GM19023 (cell line): ENCODE measurements around the gene LZTR1.
A peak's percentile ranks its signal among the peaks of the same experiment; 100 is the strongest.

ENCODE experiments used
- ATAC-seq: cut with Tn5 transposase; IDR thresholded peaks from one replicate; pipeline ENCODE4 v1.9.1; 2021; ENCODE audit warnings: mild to moderate bottlenecking, moderate library complexity; ENCODE audit not compliant: unreplicated experiment

LZTR1 gene

GRCh38 chr22:21012446-21013407, 30.6 kb downstream of the LZTR1 start:
- ATAC-seq = no peak

GRCh38 chr22:21013657-21014201, 31.6 kb downstream of the LZTR1 start:
- ATAC-seq = peak; percentile 17

GRCh38 chr22:21014202-21014725, 32.2 kb downstream of the LZTR1 start:
- peak; percentile 89 for ATAC-seq

- ATAC-seq = no peak
Observed at GRCh38 chr22:21014726-21015465, 32.8 kb downstream of the LZTR1 start, which contains the start of gene P2RX6. Gene P2RX6, plus strand, starts transcription at chr22:21015165. Its CDS starts 10 bp downstream, at chr22:21015175.

DNA sequence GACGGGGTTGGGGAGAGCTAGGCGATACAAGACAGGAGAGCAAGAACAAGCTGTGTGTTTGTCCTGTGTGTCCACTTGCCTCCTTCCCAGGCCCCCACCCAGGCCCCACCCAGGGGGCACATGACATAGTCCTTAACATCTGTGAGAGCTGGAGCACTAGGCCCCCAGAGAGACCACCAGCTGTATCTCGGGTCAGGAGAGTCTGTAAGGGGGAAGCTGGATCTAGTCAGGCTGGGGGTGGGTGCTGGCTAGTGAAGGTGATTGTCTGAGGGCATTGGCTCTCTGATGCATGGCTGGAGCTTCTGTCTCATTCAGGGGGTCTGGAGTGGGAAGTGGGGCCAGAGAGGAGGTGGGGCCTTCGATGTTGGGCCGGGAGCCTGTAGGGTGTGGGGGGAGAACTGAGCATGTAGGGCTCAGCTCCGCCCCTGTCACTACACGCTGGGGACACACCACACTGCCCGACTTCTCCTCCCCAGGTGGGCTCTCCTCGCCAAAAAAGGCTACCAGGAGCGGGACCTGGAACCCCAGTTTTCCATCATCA, 33.4 kb downstream of the LZTR1 start:
- no peak for ATAC-seq

DNA sequence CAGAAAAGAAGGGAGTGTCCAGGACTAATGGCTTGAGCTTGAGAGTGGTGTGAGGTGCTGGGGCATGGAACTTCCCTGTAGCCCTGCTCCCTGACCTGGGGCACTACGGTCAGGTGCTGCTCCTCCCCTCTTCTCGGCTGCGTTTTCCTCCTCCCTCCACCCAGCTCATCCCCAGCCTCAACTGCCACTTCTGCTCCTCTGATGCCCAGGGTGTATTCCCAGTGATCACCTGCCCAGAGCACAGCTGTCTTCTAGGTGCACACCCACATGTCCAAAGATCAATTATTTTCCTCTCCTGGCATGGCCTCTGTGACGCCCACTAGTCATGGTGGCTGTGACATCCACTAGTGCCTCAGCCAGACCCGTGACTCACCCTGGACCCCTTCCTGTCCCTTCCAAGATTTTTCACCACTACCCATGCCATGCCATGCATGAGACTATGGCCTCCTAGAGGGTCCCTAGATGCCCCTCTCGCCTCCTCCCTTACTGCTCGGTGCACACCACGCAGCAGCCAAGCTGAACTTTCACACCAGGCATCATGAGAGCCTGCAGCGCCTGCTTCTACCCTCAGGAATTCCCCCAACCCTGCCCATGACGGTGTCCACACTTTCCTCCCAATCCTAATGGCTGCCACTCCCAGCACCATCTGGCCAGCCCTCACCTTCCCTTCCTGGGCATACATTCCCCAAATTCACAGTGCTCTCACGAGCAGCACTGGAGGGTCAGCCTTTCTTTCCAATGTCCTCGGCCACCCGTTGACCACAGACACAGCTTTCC, 34.7 kb downstream of the LZTR1 start:
- no peak for ATAC-seq

DNA sequence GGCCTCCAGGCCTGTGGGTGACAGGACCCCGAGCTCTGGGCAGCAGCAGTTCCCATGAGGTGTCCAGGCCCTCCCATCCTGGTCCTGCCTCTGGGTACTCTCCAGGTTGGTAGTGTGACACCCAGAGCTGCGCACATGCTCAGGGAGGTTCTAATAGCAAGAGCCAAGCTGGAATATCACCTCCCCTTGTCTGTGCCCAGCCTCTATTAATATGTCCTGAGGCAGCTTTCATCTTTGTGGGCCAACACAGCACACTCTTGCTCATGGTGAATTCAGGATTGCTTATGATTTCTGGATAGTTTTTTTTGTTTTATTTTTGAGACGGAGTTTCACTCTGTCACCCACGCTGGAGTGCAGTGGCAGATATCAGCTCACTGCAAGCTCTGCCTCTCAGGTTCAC, 36.2 kb downstream of the LZTR1 start:
- no peak for ATAC-seq

GRCh38 chr22:21020802-21021429, 38.8 kb downstream of the LZTR1 start:
- ATAC-seq = no peak

GRCh38 chr22:21022507-21022906, 40.4 kb downstream of the LZTR1 start:
- ATAC-seq = no peak

GRCh38 chr22:21022955-21023614, 41.0 kb downstream of the LZTR1 start:
- ATAC-seq = no peak

GRCh38 chr22:21025266-21025665, 43.2 kb downstream of the LZTR1 start:
- no peak for ATAC-seq

DNA sequence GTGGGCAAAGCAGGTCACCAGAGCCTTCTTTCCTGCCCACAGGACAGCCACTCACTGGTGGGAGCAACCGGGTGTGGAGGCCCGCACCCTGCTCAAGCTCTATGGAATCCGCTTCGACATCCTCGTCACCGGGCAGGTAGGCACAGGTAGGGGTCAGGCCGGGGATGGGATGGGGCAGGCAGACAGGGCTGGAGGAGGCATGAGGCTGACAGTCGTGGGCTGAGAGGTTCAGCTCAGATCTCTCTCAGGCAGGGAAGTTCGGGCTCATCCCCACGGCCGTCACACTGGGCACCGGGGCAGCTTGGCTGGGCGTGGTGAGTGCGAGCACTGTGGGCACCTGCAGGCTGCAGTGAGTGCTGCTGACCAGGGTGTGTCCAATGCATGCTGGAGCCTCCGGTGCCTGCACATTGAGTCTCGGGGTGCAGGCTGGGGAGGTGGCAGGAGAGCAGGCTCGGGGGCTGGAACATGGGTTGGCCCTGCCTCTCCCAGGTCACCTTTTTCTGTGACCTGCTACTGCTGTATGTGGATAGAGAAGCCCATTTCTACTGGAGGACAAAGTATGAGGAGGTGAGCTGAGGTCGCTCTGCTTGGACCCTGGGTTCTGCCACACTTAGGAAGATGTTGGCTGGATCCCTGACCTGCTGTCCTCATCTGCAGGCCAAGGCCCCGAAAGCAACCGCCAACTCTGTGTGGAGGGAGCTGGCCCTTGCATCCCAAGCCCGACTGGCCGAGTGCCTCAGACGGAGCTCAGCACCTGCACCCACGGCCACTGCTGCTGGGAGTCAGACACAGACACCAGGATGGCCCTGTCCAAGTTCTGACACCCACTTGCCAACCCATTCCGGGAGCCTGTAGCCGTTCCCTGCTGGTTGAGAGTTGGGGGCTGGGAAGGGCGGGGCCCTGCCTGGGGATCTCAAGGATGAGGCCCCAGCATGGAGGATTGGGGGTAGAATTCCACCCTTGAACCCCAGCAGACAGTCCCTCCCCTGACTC, 44.0 kb downstream of the LZTR1 start:
- ATAC-seq = no peak

DNA sequence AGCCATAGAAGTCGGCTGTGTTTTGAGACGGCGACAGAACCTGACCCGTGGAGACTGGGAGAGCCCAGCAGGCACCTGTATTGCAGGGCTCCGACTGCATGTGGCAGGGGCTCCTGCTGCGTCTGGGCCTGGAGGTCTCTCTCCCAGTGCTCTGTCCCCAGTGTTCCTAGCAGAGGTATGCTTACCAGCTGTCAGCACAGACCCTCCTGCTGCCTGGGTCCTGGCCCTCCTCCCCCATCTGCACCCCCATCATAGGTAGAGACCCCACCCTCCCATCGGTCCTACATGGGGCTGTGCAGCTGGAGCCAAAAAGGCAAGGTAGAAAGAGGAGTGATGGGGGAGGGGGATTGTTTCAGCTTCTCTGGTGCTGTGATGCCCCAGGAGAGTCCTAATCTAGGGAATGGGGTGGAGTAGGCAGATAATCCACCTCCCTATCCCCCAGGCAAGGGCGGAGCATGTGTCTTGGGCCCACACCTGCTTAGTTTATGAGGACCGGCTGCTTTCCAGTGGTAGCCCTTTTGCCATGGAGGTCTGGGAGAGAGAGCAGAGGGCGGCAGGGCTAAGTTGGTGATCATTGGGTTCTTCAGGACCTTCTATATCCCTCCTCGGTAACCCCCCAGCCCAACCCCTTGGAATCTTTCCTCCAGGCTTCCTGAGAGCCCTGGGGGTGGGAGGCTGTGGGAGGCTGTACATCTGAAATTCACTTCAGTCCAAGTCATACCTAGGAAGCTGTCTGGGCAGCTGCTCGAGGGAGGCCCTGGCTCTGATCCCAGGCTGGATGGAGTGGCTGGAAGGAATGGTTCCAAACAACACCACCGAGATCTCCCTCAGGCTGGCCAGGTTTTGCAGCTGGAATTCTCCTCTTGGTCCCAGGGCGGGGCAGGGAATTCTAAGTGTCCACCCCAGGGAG, 44.9 kb downstream of the LZTR1 start:
- ATAC-seq = no peak

DNA sequence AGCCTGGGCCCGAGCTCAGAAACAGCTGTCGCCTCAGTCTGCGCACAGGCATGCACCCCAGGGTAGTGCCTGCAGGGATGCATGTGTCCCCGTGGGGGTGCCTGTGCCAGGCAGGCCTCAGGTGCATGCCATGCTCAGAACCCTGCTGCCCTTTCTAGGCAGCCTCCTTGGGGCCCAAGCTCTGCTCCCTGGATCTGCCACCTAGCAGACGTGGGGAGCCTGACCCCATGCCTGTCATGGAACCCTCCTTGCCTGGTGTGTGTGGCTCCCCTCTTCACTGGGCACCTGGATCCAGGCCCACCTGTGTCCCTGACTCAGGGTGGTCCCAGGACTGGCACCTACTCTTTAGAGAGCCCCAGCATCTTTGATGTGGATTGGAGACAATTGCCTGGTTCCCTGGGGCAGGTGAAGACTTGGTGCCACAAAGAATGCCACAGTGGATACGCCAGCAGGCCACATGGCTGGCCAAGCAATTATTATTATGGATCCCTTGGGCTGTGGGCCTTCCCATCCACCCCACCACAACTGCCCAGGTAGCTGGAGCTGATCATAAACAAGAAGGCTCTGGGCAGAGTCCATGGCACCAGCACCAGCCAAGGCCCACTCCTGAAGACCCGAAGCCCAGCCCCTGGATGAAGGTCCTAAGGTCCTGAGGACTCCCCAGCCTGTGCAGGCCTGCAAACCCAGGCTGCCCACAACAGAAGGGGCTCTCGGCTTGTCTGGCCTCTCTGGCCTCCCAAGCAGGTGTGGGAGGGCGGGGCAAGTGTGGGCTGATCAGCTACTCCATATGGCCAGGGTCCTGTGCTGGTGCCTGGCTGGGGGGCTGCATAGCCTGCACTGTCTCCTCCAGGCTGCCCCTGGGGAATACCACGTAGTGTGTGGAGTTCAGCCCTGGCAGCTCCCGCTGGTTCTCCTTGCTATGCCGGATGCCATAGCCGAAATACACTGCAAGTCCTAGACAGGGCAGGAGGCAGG, 46.5 kb downstream of the LZTR1 start:
- ATAC-seq = no peak

- ATAC-seq = no peak
Observed at GRCh38 chr22:21029486-21030025, 47.5 kb downstream of the LZTR1 start.

DNA sequence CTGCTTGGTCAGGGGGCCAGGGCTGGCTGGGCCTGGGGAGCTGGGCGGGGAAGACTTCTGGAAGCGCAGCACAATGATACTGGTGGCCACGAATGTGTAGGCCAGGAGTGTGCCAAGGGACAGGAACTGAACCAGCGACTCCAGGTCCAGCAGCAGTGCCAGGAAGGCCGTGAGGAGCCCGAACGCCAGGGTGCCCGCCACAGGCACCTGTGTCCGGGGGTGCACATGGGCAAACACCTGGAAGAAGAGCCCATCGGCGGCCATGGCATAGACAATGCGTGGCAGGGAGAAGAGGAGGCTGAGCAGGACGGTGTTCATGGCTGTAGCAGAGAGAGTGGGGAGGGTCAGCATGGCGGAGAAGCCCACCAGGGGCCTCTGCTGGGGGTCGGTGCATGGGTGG, 47.9 kb downstream of the LZTR1 start:
- ATAC-seq = no peak
